ENCODE data around the gene VWC2L.

The VWC2L gene

DNA sequence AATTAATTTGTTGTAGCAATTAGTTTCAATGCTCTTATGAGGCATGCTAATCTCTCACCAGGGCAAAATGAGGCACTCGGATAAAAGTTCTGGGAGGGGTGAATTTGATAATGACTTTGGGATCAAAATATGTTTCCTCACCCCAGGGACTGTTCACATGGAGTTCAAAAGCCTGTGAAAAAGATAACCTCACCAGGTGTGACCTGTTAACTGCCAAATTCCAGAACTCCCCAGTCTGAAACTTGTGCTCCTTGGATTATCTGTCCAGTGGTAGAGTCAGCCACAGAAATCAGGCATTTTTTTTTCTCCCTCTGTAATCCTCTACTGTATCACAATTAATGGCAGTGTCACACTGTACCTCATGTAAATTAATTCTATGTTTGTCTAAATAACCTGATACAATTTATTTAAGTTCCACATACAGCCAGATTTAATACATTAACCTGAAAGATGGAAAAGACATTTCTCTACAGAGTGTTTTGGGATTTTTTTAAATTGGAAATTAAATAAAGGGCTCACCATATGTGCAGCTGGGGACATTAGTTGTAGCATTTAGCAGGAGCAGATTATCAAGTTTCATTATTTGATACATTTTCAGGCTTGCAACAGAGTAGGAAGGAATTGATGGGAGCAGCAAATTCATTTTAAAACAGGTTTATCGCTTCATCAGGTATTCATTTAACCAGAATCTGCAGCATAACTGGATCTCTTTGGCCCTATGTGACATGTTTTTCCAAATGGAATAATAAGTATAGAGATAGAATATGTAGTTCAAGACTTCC lies 191.2 kb downstream of the VWC2L start:
- DNase-seq, result no peak

DNA sequence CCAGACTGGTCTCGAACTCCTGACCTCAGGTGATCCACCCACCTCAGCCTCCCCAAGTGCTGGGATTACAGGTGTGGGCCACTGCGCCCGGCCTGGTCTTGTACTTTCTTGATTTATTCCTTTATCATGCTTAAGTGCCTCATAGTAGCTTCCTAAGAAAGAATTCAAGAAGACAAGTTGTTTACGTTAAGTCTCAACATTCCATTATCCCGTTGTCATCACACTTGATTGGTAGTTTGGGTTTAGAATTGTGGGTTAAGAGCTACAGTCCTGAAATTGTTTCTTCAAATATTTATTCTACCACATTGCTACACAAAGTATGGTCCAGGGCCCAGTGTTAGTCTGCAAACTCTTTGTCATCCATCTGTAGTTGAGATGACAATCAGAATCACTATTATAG lies 194.0 kb downstream of the VWC2L start:
- peak; percentile 83 for DNase-seq

DNA sequence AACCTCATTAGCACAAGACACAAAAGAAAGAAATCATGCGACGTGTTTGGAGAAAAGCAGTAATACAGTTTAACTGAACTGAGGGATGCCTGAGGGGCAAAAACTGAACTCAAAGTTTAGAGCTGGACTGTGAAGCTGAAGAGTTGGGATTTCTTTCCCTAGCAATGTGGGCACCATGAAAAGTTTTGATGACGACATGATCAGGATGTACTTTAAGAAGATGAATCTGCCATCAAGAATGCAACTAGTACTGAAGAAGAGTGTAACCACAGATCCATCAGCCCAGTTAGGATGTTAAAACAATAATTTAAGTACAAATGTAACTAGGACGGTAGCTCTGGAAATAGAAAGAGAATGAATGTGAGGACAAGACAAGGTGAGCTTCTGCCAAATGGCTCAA lies 196.2 kb downstream of the VWC2L start:
- DNase-seq, result peak; percentile 64

DNA sequence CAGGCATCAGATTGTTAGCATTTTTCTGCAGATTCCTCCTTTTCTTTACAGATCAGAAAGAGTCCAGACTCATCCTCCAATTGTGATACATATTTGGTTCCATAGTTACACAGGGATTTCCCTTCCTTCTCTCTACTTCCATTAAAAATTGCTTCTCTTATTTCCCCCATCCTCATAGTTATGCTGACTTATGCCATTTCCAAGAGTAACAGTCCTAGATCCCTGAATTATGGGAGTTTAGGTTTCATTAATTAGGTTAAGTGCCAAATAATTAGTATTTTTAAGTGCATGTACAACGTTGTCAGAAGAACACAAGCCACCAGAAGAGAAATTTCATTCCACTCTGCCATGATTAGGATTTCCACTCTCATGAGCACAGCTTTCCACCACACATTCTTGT lies 200.2 kb downstream of the VWC2L start:
- DNase-seq, result no peak

DNA sequence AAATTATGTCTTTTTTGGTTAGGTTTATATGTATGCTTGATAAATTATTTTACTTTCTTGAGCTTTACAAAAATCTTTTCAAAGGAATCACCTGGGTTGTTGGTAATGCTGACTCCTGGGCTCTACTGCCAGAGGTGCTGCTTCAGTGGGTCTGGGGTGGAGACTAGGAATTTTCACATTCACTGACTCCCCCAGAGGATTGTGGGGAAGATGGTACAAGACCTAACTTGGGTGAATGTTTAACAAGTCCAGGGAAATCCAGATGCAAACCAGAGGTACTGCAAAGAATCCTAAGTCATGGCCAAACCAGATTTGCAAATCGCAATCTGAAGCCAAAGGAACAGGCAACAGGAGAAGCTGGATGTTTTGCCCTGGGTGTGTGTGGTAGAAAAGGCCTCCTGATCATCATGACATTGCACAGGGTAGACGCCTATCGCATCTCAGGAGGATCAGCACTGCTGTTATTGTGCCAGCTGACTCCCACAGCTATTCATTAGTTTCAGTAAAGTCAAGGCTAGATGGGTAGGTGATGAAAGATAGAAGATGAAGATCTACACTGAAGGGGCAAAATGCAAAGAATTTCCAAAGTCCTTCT lies 213.4 kb downstream of the VWC2L start:
- DNase-seq, result no peak

DNA sequence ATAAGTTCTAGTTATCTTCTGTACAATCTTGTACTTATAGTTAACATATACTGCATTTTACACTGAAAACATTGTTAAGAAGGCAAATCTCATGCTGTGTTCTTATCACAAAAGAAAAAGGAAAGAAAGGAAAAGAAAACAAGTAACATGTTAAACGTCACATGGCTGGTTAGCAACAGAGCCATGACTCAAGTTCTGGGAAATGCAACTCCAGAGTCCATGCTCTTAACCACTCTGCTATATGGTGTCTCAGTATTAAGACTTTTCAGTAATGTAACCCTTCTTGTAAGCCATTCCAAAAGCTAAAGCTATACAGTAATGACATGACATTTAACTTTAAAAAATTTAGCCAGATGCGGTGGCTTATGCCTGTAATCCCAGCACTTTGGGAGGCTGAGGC lies 217.2 kb downstream of the VWC2L start:
- no peak for DNase-seq

All from HCEC 1CT (cell line).